GM23338 (cell line): ENCODE data around the gene GRM3. TPM values are rescaled to one million over a fixed set of nuclear protein-coding genes. Genes with fewer than 3 reads are reported as not detected.

Source experiments
- ATAC-seq: fragments of 200-7000 bp; cut with Tn5 transposase; 3 replicates; pipeline ENCODE4 v1.9.1; 2020
- DNase-seq: peaks from one replicate; pipeline ENCODE4 v3.0.0-alpha.2; 2015; ENCODE audit warnings: low spot score
- H2AFZ ChIP-seq: fragments of 200-600 bp; sonication (generic); 2 replicates; pipeline ENCODE4 v1.8.0; 2016; ENCODE audit warnings: antibody characterized with exemption, mild to moderate bottlenecking, moderate library complexity
- H3F3A ChIP-seq: fragments of 200-600 bp; sonication (generic); replicated peaks from 2 replicates; pipeline ENCODE4 v1.8.0; 2017; ENCODE audit warnings: antibody characterized with exemption, mixed run types, low read depth
- H3K27ac ChIP-seq: fragments of 200-600 bp; sonication (generic); 2 replicates; pipeline ENCODE4 v1.6.1; 2016; ENCODE audit warnings: low read depth
- H3K27me3 ChIP-seq: fragments of 200-600 bp; sonication (generic); 2 replicates; pipeline ENCODE4 v1.8.0; 2016; ENCODE audit warnings: mild to moderate bottlenecking, mixed run types, moderate library complexity; ENCODE audit not compliant: insufficient read depth
- H3K36me3 ChIP-seq: fragments of 200-600 bp; sonication (generic); 2 replicates; pipeline ENCODE4 v1.8.0; 2016; ENCODE audit warnings: mild to moderate bottlenecking; ENCODE audit not compliant: insufficient read depth
- H3K4me1 ChIP-seq: fragments of 200-600 bp; sonication (generic); 2 replicates; pipeline ENCODE4 v1.8.0; 2016; ENCODE audit warnings: mild to moderate bottlenecking, moderate library complexity; ENCODE audit not compliant: insufficient read depth
- H3K4me2 ChIP-seq: fragments of 200-600 bp; sonication (generic); 2 replicates; pipeline ENCODE4 v1.7.1; 2017; ENCODE audit warnings: mixed run types
- H3K4me3 ChIP-seq: fragments of 200-600 bp; sonication (generic); 2 replicates; pipeline ENCODE4 v1.6.1; 2016; ENCODE audit warnings: mixed run types
- H3K79me2 ChIP-seq: fragments of 200-600 bp; sonication (generic); replicated peaks from 2 replicates; pipeline ENCODE4 v1.8.0; 2017; ENCODE audit warnings: mild to moderate bottlenecking; ENCODE audit not compliant: insufficient read depth
- H3K9me2 ChIP-seq: fragments of 200-600 bp; sonication (generic); 2 replicates; pipeline ENCODE4 v1.8.0; 2017; ENCODE audit not compliant: insufficient read depth
- H4K20me1 ChIP-seq: fragments of 200-600 bp; sonication (generic); replicated peaks from 2 replicates; pipeline ENCODE4 v1.8.0; 2017; ENCODE audit warnings: mild to moderate bottlenecking; ENCODE audit not compliant: insufficient read depth
- H3K27ac Mint-ChIP-seq: 2 replicates; pipeline ENCODE4 v1.8.0; 2020; ENCODE audit warnings: inconsistent platforms, mild to moderate bottlenecking, moderate library complexity, mixed read lengths
- H3K27me3 Mint-ChIP-seq: 3 replicates; pipeline ENCODE4 v1.8.0; 2022; ENCODE audit warnings: low read depth, mild to moderate bottlenecking, moderate library complexity, mixed read lengths, inconsistent platforms; ENCODE audit not compliant: insufficient read depth, poor library complexity
- H3K36me3 Mint-ChIP-seq: 3 replicates; pipeline ENCODE4 v1.8.0; 2021; ENCODE audit warnings: low read depth, mild to moderate bottlenecking, inconsistent platforms, moderate library complexity, mixed read lengths
- H3K4me1 Mint-ChIP-seq: 3 replicates; pipeline ENCODE4 v1.8.0; 2020; ENCODE audit warnings: mild to moderate bottlenecking, inconsistent platforms, mixed read lengths
- H3K4me3 Mint-ChIP-seq: 3 replicates; pipeline ENCODE4 v1.8.0; 2021; ENCODE audit warnings: moderate library complexity, mild to moderate bottlenecking, inconsistent platforms, mixed read lengths
- H3K9me3 Mint-ChIP-seq: 3 replicates; pipeline ENCODE4 v1.8.0; 2020; ENCODE audit warnings: moderate library complexity, mild to moderate bottlenecking, inconsistent platforms, mixed read lengths
- CREB1 ChIP-seq: fragments of 250-450 bp; sonication (Bioruptor Pico); IDR thresholded peaks from 2 replicates; pipeline ENCODE4 v1.5.0; 2020; ENCODE audit warnings: low read depth, mild to moderate bottlenecking, moderate library complexity
- EZH2 ChIP-seq: fragments of 200-600 bp; sonication (generic); IDR thresholded peaks from one replicate; pipeline ENCODE4 v1.8.0; 2017; ENCODE audit warnings: antibody characterized with exemption, mild to moderate bottlenecking, low read depth; ENCODE audit not compliant: unreplicated experiment
- EZH2phosphoT487 ChIP-seq: fragments of 200-600 bp; sonication (generic); IDR thresholded peaks from one replicate; pipeline ENCODE4 v1.8.1; 2018; ENCODE audit warnings: antibody characterized with exemption; ENCODE audit not compliant: unreplicated experiment
- JUNB ChIP-seq: IDR thresholded peaks from one replicate; pipeline ENCODE4 v1.6.1; 2016; ENCODE audit warnings: antibody characterized with exemption; ENCODE audit not compliant: unreplicated experiment
- NANOG ChIP-seq: IDR thresholded peaks from 2 replicates; pipeline ENCODE4 v1.6.1; 2016; ENCODE audit warnings: antibody characterized with exemption, borderline replicate concordance
- POLR2AphosphoS5 ChIP-seq: IDR thresholded peaks from 2 replicates; pipeline ENCODE4 v1.6.1; 2016; ENCODE audit warnings: antibody characterized with exemption, low read depth
- ZNF114 ChIP-seq: fragments of 250-450 bp; sonication (Bioruptor Pico); IDR thresholded peaks from 2 replicates; pipeline ENCODE4 v1.5.0; 2020; ENCODE audit warnings: mild to moderate bottlenecking, moderate library complexity
- ZNF331 ChIP-seq: fragments of 250-450 bp; sonication (Bioruptor Pico); IDR thresholded peaks from 2 replicates; pipeline ENCODE4 v1.5.0; 2020; ENCODE audit warnings: low read depth, mild to moderate bottlenecking, moderate library complexity
- polyA plus RNA-seq: library from polyadenylated mRNA; unstranded; fragments of >200 nt; fragmentation: Nextera tagmentation; extraction: Ambion mirVana; gene quantifications from 2 replicates; pipeline ENCODE4 v1.2.1, GENCODE V29; 2016
- total RNA-seq: library from RNA; depleted of rRNA; stranded (reverse); fragments of >200 nt; shearing (Covaris generic); gene quantifications from 2 replicates; pipeline ENCODE4 v1.2.3, GENCODE V29; 2014
- TF ChIP-seq, protein P1 (sequence below): IDR thresholded peaks from 2 replicates; pipeline ENCODE4 v1.6.1; 2016; ENCODE audit warnings: antibody characterized with exemption
- TF ChIP-seq, protein P2 (sequence below): IDR thresholded peaks from one replicate; pipeline ENCODE4 v1.6.1; 2018; ENCODE audit warnings: antibody characterized with exemption; ENCODE audit not compliant: unreplicated experiment
- TF ChIP-seq, protein P3 (sequence below), 2 experiments: fragments of 200-600 bp in 1 of 2; sonication (generic) in 1 of 2; conservative IDR thresholded peaks; 2 replicates each; pipeline versions ENCODE4 v1.5.1 to v1.6.1; 2016 to 2017; ENCODE audit warnings: antibody characterized with exemption in 2 of 2, low read depth in 2 of 2, mild to moderate bottlenecking in 2 of 2, moderate library complexity in 1 of 2
- TF ChIP-seq, protein P4 (sequence below): fragments of 250-450 bp; sonication (Bioruptor Pico); IDR thresholded peaks from 2 replicates; pipeline ENCODE4 v1.5.0; 2020; ENCODE audit warnings: mild to moderate bottlenecking, moderate library complexity

Gene GRM3
- total and polyA plus RNA-seq, 2 experiments from 2014 or later = 0.79 to 1.9 TPM

DNA sequence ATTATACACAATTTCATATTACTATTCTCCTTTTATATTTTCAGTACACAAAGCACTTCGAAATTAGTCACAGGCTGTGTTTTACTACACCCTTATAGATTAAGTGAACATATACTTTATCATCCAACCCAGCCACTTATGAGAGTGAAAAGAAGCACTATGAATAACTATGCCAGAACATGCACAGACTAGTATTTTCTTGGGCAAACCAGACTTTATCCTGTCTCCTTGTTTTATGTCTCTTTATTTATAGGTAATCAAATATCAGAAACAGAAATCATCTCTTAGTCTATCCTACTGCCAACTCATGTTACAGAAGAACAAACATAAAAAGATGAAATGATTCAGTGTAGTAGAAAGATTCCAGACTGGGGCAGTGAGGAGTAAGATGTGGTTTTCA, 171.8 kb downstream of the GRM3 start (continued):
- no peak for TF ChIP-seq ZNF331 (CRISPR knock-in tag)
- TF ChIP-seq, protein P1, sequence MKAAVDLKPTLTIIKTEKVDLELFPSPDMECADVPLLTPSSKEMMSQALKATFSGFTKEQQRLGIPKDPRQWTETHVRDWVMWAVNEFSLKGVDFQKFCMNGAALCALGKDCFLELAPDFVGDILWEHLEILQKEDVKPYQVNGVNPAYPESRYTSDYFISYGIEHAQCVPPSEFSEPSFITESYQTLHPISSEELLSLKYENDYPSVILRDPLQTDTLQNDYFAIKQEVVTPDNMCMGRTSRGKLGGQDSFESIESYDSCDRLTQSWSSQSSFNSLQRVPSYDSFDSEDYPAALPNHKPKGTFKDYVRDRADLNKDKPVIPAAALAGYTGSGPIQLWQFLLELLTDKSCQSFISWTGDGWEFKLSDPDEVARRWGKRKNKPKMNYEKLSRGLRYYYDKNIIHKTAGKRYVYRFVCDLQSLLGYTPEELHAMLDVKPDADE = no peak
- TF ChIP-seq, protein P2, sequence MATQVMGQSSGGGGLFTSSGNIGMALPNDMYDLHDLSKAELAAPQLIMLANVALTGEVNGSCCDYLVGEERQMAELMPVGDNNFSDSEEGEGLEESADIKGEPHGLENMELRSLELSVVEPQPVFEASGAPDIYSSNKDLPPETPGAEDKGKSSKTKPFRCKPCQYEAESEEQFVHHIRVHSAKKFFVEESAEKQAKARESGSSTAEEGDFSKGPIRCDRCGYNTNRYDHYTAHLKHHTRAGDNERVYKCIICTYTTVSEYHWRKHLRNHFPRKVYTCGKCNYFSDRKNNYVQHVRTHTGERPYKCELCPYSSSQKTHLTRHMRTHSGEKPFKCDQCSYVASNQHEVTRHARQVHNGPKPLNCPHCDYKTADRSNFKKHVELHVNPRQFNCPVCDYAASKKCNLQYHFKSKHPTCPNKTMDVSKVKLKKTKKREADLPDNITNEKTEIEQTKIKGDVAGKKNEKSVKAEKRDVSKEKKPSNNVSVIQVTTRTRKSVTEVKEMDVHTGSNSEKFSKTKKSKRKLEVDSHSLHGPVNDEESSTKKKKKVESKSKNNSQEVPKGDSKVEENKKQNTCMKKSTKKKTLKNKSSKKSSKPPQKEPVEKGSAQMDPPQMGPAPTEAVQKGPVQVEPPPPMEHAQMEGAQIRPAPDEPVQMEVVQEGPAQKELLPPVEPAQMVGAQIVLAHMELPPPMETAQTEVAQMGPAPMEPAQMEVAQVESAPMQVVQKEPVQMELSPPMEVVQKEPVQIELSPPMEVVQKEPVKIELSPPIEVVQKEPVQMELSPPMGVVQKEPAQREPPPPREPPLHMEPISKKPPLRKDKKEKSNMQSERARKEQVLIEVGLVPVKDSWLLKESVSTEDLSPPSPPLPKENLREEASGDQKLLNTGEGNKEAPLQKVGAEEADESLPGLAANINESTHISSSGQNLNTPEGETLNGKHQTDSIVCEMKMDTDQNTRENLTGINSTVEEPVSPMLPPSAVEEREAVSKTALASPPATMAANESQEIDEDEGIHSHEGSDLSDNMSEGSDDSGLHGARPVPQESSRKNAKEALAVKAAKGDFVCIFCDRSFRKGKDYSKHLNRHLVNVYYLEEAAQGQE = no peak
- no peak for TF ChIP-seq JUNB
- no peak for TF ChIP-seq EZH2

DNA sequence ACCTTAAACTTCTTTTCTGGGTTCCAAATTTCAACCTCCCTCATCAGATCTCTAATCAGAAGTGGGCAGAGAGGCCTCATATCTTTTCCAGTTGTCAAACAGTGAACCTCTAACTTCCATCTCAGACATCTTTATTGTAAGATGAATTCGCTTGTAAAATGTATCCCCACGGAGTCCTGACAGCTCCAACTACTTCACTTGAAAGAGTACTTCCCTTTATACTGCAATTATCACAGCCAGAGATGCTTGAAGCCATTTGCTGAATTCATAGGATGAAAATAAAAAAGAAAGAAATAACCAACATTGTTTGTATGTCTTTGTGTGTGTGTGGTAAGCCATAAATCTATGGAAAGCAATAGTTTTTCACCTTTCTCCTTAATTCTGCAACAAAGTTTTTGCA, 175.2 kb downstream of the GRM3 start:
- H2AFZ ChIP-seq = no peak overlapping the region
- no peaks in the 10 kb centered on the region for H3K36me3 Mint-ChIP-seq
- H3K4me1 ChIP-seq = no peaks in the 10 kb centered on the region
- DNase-seq (no peak), ATAC-seq (no peak)
- H3K9me3 Mint-ChIP-seq = no peaks in the 10 kb centered on the region
- no peak overlapping the region for H3K4me2 ChIP-seq
- H3K4me1 Mint-ChIP-seq = no peaks in the 10 kb centered on the region
- no peaks in the 10 kb centered on the region for H3K27me3 Mint-ChIP-seq
- H3K79me2 ChIP-seq = no peaks in the 10 kb centered on the region
- no peaks in the 10 kb centered on the region for H3K9me2 ChIP-seq
- no peaks in the 10 kb centered on the region for H3K27me3 ChIP-seq
- no peaks in the 10 kb centered on the region for H4K20me1 ChIP-seq
- no peak overlapping the region for H3K27ac Mint-ChIP-seq
- H3K27ac ChIP-seq = no peak overlapping the region
- H3K4me3 ChIP-seq = no peak overlapping the region
- no peaks in the 10 kb centered on the region for H3F3A ChIP-seq
- no peaks in the 10 kb centered on the region for H3K36me3 ChIP-seq
- no peak overlapping the region for H3K4me3 Mint-ChIP-seq
- TF ChIP-seq JUNB (no peak), NANOG (no peak), POLR2AphosphoS5 (no peak), EZH2 (no peak), CREB1 (CRISPR knock-in tag) (no peak), EZH2phosphoT487 (no peak), ZNF114 (CRISPR knock-in tag) (no peak)
- TF ChIP-seq, protein P1 = no peak
- TF ChIP-seq, protein P3, sequence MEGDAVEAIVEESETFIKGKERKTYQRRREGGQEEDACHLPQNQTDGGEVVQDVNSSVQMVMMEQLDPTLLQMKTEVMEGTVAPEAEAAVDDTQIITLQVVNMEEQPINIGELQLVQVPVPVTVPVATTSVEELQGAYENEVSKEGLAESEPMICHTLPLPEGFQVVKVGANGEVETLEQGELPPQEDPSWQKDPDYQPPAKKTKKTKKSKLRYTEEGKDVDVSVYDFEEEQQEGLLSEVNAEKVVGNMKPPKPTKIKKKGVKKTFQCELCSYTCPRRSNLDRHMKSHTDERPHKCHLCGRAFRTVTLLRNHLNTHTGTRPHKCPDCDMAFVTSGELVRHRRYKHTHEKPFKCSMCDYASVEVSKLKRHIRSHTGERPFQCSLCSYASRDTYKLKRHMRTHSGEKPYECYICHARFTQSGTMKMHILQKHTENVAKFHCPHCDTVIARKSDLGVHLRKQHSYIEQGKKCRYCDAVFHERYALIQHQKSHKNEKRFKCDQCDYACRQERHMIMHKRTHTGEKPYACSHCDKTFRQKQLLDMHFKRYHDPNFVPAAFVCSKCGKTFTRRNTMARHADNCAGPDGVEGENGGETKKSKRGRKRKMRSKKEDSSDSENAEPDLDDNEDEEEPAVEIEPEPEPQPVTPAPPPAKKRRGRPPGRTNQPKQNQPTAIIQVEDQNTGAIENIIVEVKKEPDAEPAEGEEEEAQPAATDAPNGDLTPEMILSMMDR (conservative IDR thresholded peaks at IDR 0.05; ENCODE audit: low read depth in 2 of 2) = no peak
- TF ChIP-seq, protein P4, sequence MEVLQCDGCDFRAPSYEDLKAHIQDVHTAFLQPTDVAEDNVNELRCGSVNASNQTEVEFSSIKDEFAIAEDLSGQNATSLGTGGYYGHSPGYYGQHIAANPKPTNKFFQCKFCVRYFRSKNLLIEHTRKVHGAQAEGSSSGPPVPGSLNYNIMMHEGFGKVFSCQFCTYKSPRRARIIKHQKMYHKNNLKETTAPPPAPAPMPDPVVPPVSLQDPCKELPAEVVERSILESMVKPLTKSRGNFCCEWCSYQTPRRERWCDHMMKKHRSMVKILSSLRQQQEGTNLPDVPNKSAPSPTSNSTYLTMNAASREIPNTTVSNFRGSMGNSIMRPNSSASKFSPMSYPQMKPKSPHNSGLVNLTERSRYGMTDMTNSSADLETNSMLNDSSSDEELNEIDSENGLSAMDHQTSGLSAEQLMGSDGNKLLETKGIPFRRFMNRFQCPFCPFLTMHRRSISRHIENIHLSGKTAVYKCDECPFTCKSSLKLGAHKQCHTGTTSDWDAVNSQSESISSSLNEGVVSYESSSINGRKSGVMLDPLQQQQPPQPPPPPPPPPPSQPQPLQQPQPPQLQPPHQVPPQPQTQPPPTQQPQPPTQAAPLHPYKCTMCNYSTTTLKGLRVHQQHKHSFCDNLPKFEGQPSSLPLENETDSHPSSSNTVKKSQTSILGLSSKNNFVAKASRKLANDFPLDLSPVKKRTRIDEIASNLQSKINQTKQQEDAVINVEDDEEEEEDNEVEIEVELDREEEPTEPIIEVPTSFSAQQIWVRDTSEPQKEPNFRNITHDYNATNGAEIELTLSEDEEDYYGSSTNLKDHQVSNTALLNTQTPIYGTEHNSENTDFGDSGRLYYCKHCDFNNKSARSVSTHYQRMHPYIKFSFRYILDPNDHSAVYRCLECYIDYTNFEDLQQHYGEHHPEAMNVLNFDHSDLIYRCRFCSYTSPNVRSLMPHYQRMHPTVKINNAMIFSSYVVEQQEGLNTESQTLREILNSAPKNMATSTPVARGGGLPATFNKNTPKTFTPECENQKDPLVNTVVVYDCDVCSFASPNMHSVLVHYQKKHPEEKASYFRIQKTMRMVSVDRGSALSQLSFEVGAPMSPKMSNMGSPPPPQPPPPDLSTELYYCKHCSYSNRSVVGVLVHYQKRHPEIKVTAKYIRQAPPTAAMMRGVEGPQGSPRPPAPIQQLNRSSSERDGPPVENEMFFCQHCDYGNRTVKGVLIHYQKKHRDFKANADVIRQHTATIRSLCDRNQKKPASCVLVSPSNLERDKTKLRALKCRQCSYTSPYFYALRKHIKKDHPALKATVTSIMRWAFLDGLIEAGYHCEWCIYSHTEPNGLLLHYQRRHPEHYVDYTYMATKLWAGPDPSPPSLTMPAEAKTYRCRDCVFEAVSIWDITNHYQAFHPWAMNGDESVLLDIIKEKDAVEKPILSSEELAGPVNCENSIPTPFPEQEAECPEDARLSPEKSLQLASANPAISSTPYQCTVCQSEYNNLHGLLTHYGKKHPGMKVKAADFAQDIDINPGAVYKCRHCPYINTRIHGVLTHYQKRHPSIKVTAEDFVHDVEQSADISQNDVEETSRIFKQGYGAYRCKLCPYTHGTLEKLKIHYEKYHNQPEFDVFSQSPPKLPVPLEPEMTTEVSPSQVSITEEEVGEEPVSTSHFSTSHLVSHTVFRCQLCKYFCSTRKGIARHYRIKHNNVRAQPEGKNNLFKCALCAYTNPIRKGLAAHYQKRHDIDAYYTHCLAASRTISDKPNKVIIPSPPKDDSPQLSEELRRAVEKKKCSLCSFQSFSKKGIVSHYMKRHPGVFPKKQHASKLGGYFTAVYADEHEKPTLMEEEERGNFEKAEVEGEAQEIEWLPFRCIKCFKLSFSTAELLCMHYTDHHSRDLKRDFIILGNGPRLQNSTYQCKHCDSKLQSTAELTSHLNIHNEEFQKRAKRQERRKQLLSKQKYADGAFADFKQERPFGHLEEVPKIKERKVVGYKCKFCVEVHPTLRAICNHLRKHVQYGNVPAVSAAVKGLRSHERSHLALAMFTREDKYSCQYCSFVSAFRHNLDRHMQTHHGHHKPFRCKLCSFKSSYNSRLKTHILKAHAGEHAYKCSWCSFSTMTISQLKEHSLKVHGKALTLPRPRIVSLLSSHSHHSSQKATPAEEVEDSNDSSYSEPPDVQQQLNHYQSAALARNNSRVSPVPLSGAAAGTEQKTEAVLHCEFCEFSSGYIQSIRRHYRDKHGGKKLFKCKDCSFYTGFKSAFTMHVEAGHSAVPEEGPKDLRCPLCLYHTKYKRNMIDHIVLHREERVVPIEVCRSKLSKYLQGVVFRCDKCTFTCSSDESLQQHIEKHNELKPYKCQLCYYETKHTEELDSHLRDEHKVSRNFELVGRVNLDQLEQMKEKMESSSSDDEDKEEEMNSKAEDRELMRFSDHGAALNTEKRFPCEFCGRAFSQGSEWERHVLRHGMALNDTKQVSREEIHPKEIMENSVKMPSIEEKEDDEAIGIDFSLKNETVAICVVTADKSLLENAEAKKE (CRISPR knock-in tag) = no peak
